22Rv1 (cell line): ENCODE data around the gene BIRC7.

Experiments used
- ZFX ChIP-seq: fragments of 450-650 bp; IDR thresholded peaks from 2 replicates; pipeline ENCODE4 v1.6.1; 2017; ENCODE audit warnings: antibody characterized with exemption, borderline replicate concordance
- TF ChIP-seq, protein P1 (sequence below): fragments of 450-650 bp; IDR thresholded peaks from 2 replicates; pipeline ENCODE4 v1.5.1; 2017; ENCODE audit warnings: mild to moderate bottlenecking

DNA sequence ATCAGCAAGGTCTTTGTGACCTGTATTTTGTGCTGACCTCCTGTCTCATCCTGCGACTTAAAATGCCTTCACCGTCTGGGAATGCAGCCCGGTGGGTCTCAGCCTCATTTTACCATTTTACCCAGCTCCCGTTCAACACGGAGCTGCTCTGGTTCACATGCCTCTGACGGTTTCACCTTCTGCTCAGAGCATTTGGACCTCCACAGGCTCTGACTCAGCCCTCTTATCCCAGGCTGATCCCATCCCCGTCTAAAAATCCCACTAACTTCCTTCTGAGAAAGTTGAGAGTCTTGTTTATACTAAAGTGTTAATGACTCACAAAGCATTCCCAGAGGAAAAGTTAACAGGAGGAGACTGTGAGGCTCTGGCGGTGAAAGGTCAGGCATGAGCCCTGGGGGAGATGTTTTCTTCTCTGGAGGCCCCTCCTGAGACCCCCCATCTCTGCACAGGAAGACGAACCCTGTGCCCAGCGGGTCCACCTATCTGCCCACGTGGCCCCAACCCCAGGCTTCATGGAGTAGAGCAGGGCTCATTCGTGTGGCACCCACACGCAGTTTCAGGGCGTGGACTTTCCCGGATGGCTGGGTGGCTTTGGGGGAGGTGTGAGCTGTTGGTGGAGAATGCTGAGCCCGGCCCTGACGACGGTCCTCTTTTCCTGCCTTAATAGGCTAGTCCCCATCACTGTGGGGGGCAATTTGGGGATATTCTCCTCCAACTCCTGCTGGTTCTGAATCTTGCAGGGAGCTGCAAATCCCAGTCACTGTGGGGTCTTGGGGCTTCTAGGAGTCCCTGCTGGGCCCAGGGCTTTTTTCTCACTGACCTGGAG lies 3.3 kb upstream of the BIRC7 start:
- TF ChIP-seq, protein P1, sequence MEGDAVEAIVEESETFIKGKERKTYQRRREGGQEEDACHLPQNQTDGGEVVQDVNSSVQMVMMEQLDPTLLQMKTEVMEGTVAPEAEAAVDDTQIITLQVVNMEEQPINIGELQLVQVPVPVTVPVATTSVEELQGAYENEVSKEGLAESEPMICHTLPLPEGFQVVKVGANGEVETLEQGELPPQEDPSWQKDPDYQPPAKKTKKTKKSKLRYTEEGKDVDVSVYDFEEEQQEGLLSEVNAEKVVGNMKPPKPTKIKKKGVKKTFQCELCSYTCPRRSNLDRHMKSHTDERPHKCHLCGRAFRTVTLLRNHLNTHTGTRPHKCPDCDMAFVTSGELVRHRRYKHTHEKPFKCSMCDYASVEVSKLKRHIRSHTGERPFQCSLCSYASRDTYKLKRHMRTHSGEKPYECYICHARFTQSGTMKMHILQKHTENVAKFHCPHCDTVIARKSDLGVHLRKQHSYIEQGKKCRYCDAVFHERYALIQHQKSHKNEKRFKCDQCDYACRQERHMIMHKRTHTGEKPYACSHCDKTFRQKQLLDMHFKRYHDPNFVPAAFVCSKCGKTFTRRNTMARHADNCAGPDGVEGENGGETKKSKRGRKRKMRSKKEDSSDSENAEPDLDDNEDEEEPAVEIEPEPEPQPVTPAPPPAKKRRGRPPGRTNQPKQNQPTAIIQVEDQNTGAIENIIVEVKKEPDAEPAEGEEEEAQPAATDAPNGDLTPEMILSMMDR: no peak
- no peak for TF ChIP-seq ZFX
